Neural cell (in vitro differentiated cells): ENCODE results near the gene YPEL4. TPM values are rescaled to one million over a fixed set of nuclear protein-coding genes. Genes with fewer than 3 reads are reported as not detected.

Experiments
- H2AFZ ChIP-seq: fragments of 200-600, 300-800 bp; sonication (generic), shearing (Covaris generic); 2 replicates; pipeline ENCODE4 v1.6.0; 2014; ENCODE audit warnings: low read depth, mild to moderate bottlenecking, antibody characterized with exemption, low read length, moderate library complexity
- H3F3A ChIP-seq: fragments of 200-600 bp; shearing (Covaris generic); 2 replicates; pipeline ENCODE4 v1.6.1; 2016; ENCODE audit warnings: mild to moderate bottlenecking, moderate library complexity, mixed read lengths, antibody characterized with exemption, low read length; ENCODE audit not compliant: insufficient read depth, poor library complexity, severe bottlenecking
- H3K27ac ChIP-seq: fragments of 200-600, 300-800 bp; sonication (generic), shearing (Covaris generic); 2 replicates; pipeline ENCODE4 v1.5.1; 2014; ENCODE audit warnings: mild to moderate bottlenecking, low read length, moderate library complexity
- H3K27me3 ChIP-seq: fragments of 300-800, 200-600 bp; sonication (generic), shearing (Covaris generic); 2 replicates; pipeline ENCODE4 v1.6.0; 2014; ENCODE audit warnings: mild to moderate bottlenecking, low read depth, low read length, moderate library complexity; ENCODE audit not compliant: insufficient read depth
- H3K36me3 ChIP-seq: fragments of 300-800, 200-600 bp; sonication (generic), shearing (Covaris generic); 2 replicates; pipeline ENCODE4 v1.5.1; 2014; ENCODE audit warnings: mild to moderate bottlenecking, antibody characterized with exemption, low read length, moderate library complexity; ENCODE audit not compliant: insufficient read depth
- H3K4me2 ChIP-seq: fragments of 300-800, 200-600 bp; sonication (generic), shearing (Covaris generic); 2 replicates; pipeline ENCODE4 v1.6.0; 2014; ENCODE audit warnings: mild to moderate bottlenecking, low read length
- H3K4me3 ChIP-seq: fragments of 300-800, 200-600 bp; sonication (generic), shearing (Covaris generic); 2 replicates; pipeline ENCODE4 v1.5.1; 2014; ENCODE audit warnings: mild to moderate bottlenecking, low read length, moderate library complexity
- H3K79me2 ChIP-seq: fragments of 200-600 bp; shearing (Covaris generic); replicated peaks from 2 replicates; pipeline ENCODE4 v1.6.0; 2014; ENCODE audit warnings: mild to moderate bottlenecking, low read length, moderate library complexity; ENCODE audit not compliant: insufficient read depth
- H3K9ac ChIP-seq: fragments of 300-800, 200-600 bp; sonication (generic), shearing (Covaris generic); 2 replicates; pipeline ENCODE4 v1.6.1; 2016; ENCODE audit warnings: mild to moderate bottlenecking, low read length, mixed read lengths
- H3K9me2 ChIP-seq: fragments of 200-600 bp; shearing (Covaris generic); 2 replicates; pipeline ENCODE4 v1.6.1; 2016; ENCODE audit warnings: mild to moderate bottlenecking, low read length, mixed read lengths; ENCODE audit not compliant: insufficient read depth
- H3K9me3 ChIP-seq: fragments of 200-600, 300-800 bp; sonication (generic), shearing (Covaris generic); 2 replicates; pipeline ENCODE4 v1.6.1; 2016; ENCODE audit warnings: mild to moderate bottlenecking, mixed run types, low read length, moderate library complexity, mixed read lengths
- H4K20me1 ChIP-seq: fragments of 200-600 bp; shearing (Covaris generic); 2 replicates; pipeline ENCODE4 v1.6.1; 2016; ENCODE audit warnings: mild to moderate bottlenecking, mixed run types; ENCODE audit not compliant: insufficient read depth
- EP300 ChIP-seq: fragments of 450-650 bp; conservative IDR thresholded peaks from 2 replicates; pipeline ENCODE4 v1.6.1; 2014; ENCODE audit warnings: antibody characterized with exemption, mild to moderate bottlenecking, moderate library complexity; ENCODE audit not compliant: poor library complexity, severe bottlenecking
- EZH2 ChIP-seq: fragments of 200-600, 300-800 bp; shearing (Covaris generic), sonication (generic); IDR thresholded peaks from 2 replicates; pipeline ENCODE4 v1.6.1; 2014; ENCODE audit warnings: antibody characterized with exemption, low read length, borderline replicate concordance, mild to moderate bottlenecking; ENCODE audit not compliant: insufficient read depth, poor library complexity, severe bottlenecking
- MXI1 ChIP-seq: fragments of 450-650 bp; conservative IDR thresholded peaks from 2 replicates; pipeline ENCODE4 v1.6.1; 2014; ENCODE audit warnings: antibody characterized with exemption, mild to moderate bottlenecking; ENCODE audit not compliant: poor library complexity, severe bottlenecking
- POLR2AphosphoS5 ChIP-seq: IDR thresholded peaks from 2 replicates; pipeline ENCODE4 v1.6.1; 2012
- RAD21 ChIP-seq: fragments of 450-650 bp; conservative IDR thresholded peaks from 2 replicates; pipeline ENCODE4 v1.6.1; 2014; ENCODE audit warnings: antibody characterized with exemption, mild to moderate bottlenecking, moderate library complexity
- SMC3 ChIP-seq: fragments of 450-650 bp; conservative IDR thresholded peaks from 2 replicates; pipeline ENCODE4 v1.6.1; 2014; ENCODE audit warnings: antibody characterized with exemption, mild to moderate bottlenecking, moderate library complexity; ENCODE audit not compliant: poor library complexity
- TAF1 ChIP-seq: IDR thresholded peaks from 2 replicates; pipeline ENCODE4 v1.6.1; 2012; ENCODE audit warnings: low read depth
- polyA plus RNA-seq: library from polyadenylated mRNA; depleted of rRNA; stranded (reverse); fragments of >200 nt; gene quantifications from 2 replicates; pipeline ENCODE4 v1.2.3, GENCODE V29; 2014
- TF ChIP-seq, protein P1 (sequence below): fragments of 450-650 bp; IDR thresholded peaks from 2 replicates; pipeline ENCODE4 v1.5.1; 2014; ENCODE audit warnings: antibody characterized with exemption, mild to moderate bottlenecking, moderate library complexity; ENCODE audit not compliant: poor library complexity, severe bottlenecking
- TF ChIP-seq, protein P2 (sequence below): IDR thresholded peaks from 2 replicates; pipeline ENCODE4 v1.6.1; 2012; ENCODE audit warnings: borderline replicate concordance

Gene YPEL4
- polyA plus RNA-seq, 1 donor from 2014 or later: 18.4 TPM

DNA sequence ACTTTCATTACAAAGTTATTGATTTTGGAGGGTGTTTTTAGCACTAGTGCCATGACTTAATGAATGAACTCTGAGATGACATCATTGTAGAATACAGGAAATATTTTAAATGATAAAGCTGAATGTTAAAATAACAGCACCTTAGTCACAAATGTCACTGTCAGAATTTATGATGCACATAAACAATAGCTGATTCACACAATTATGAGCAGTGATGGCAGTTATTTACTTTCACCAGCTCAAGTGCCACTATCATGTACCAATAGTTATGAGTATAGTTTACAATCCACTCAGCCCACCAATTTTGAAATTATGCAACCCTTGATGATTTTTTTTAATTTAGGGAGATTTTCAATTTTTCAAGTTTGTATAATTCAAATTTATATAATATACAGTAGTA, 29.2 kb downstream of the YPEL4 start:
- H3K79me2 ChIP-seq: no peaks in the 10 kb centered on the region
- no peaks in the 10 kb centered on the region for H3K9me2 ChIP-seq
- H3K4me2 ChIP-seq: no peak overlapping the region
- H3F3A ChIP-seq: no peaks in the 10 kb centered on the region
- H3K27me3 ChIP-seq: no peaks in the 10 kb centered on the region
- TF ChIP-seq EP300 (no peak), TAF1 (no peak), MXI1 (no peak), EZH2 (no peak), POLR2AphosphoS5 (no peak), RAD21 (no peak)
- TF ChIP-seq, protein P1, sequence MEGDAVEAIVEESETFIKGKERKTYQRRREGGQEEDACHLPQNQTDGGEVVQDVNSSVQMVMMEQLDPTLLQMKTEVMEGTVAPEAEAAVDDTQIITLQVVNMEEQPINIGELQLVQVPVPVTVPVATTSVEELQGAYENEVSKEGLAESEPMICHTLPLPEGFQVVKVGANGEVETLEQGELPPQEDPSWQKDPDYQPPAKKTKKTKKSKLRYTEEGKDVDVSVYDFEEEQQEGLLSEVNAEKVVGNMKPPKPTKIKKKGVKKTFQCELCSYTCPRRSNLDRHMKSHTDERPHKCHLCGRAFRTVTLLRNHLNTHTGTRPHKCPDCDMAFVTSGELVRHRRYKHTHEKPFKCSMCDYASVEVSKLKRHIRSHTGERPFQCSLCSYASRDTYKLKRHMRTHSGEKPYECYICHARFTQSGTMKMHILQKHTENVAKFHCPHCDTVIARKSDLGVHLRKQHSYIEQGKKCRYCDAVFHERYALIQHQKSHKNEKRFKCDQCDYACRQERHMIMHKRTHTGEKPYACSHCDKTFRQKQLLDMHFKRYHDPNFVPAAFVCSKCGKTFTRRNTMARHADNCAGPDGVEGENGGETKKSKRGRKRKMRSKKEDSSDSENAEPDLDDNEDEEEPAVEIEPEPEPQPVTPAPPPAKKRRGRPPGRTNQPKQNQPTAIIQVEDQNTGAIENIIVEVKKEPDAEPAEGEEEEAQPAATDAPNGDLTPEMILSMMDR: no peak
- TF ChIP-seq, protein P2, sequence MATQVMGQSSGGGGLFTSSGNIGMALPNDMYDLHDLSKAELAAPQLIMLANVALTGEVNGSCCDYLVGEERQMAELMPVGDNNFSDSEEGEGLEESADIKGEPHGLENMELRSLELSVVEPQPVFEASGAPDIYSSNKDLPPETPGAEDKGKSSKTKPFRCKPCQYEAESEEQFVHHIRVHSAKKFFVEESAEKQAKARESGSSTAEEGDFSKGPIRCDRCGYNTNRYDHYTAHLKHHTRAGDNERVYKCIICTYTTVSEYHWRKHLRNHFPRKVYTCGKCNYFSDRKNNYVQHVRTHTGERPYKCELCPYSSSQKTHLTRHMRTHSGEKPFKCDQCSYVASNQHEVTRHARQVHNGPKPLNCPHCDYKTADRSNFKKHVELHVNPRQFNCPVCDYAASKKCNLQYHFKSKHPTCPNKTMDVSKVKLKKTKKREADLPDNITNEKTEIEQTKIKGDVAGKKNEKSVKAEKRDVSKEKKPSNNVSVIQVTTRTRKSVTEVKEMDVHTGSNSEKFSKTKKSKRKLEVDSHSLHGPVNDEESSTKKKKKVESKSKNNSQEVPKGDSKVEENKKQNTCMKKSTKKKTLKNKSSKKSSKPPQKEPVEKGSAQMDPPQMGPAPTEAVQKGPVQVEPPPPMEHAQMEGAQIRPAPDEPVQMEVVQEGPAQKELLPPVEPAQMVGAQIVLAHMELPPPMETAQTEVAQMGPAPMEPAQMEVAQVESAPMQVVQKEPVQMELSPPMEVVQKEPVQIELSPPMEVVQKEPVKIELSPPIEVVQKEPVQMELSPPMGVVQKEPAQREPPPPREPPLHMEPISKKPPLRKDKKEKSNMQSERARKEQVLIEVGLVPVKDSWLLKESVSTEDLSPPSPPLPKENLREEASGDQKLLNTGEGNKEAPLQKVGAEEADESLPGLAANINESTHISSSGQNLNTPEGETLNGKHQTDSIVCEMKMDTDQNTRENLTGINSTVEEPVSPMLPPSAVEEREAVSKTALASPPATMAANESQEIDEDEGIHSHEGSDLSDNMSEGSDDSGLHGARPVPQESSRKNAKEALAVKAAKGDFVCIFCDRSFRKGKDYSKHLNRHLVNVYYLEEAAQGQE: no peak
- H2AFZ ChIP-seq: no peak overlapping the region
- no peak overlapping the region for H3K9ac ChIP-seq
- no peak overlapping the region for H3K27ac ChIP-seq
- H4K20me1 ChIP-seq: no peaks in the 10 kb centered on the region
- H3K36me3 ChIP-seq: no peaks in the 10 kb centered on the region
- H3K9me3 ChIP-seq: no peaks in the 10 kb centered on the region
- no peak overlapping the region for H3K4me3 ChIP-seq

DNA sequence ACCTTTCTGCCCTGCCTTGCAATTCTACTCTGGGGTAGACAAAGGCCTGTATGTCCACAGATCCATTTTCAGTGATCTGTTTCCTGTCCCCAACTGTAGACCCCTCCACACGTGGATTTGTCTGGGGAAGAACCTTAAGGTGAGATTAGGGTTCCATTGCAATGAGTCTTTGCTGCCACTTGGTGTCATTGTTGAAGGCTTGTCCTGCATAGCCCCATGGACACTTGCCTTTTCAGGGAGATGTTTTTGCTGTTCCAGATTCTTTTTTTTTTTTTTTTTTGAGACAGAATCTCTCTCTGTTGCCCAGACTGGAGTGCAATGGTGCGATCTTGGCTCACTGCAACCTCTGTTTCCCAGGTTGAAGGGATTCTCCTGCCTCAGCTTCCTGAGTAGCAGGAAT, 30.4 kb downstream of the YPEL4 start:
- H3K36me3 ChIP-seq: no peaks in the 10 kb centered on the region
- H3K79me2 ChIP-seq: no peaks in the 10 kb centered on the region
- no peaks in the 10 kb centered on the region for H3F3A ChIP-seq
- no peaks in the 10 kb centered on the region for H3K27me3 ChIP-seq
- TF ChIP-seq POLR2AphosphoS5 (no peak), SMC3 (no peak), EP300 (no peak), TAF1 (no peak), MXI1 (no peak), RAD21 (no peak), EZH2 (no peak)
- TF ChIP-seq, protein P2: no peak
- TF ChIP-seq, protein P1: no peak
- H3K27ac ChIP-seq: no peak overlapping the region
- no peak overlapping the region for H2AFZ ChIP-seq
- H3K4me2 ChIP-seq: no peak overlapping the region
- no peak overlapping the region for H3K4me3 ChIP-seq
- H3K9ac ChIP-seq: no peak overlapping the region
- H3K9me3 ChIP-seq: no peaks in the 10 kb centered on the region
- no peaks in the 10 kb centered on the region for H3K9me2 ChIP-seq
- no peaks in the 10 kb centered on the region for H4K20me1 ChIP-seq
